Measurements from ENCODE around the gene RPL36. TPM values are rescaled to one million over a fixed set of nuclear protein-coding genes. Genes with fewer than 3 reads are reported as not detected.

The RPL36 gene
- total and polyA plus RNA-seq, 8 donors, result 606 to 1,150 (median 818) TPM

DNA sequence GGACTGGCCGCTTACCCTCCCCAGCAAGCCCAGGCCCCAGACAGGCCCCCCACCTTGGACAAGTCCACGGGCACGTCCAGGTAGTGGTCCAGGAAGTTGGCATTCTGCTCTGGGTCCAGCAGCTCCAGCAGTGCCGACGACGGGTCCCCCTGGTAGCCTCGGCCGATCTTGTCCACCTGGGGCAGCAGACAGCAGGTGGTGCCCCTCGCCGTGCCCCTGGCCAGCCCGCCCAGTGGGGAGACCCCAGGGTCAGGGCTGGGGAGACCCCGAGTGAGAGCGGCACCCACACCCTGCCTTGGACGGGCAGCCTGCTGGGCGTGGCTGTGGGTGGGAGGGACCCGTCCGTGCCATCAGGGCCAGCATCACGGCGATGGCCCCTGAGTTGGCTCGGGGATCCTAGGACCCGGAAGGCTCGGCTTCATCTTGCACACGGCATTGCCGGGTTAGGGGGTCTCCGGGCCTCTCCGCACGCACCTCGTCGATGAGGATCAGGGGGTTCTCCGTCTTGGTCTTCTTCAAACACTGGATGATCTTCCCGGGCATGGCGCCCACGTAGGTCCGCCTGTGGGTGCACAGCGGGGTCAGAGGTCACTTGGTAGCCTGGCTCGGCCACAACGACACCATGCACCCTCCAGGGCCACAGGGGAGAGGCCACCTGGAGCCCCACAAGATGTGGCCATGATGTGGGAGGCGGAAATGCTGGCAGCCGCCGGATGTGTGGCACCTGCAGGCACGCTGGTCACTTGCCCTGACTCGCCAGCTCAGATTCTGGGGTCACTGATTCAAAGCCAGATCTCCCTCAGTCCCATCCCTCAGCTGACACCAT is 6.3 kb downstream of the RPL36 start:
- Histone ChIP-seq H3K27ac (no peak overlapping the region), H3K27me3 (no peaks in the 10 kb centered on the region), H3K36me3 (peaks cover 0 to 98% of the 10 kb centered on the region in 2 donors), H3K4me3 (no peak overlapping the region), H3K4me1 (peaks cover 5 to 19% of the 10 kb centered on the region in 2 donors), H3K9me3 (no peaks in the 10 kb centered on the region)
- DNase-seq (no peak), ATAC-seq (no peak)
- intact Hi-C loops (cut with DNase I), result no loop called here
- TF ChIP-seq CTCF (IDR thresholded peaks at IDR 0.05), result no peak

- Histone ChIP-seq H3K4me1 (peaks cover 0 to 11% of the 10 kb centered on the region in 2 donors), H3K27ac (no peak overlapping the region), H3K9me3 (no peaks in the 10 kb centered on the region), H3K27me3 (no peaks in the 10 kb centered on the region), H3K4me3 (no peak overlapping the region), H3K36me3 (peaks cover 0 to 90% of the 10 kb centered on the region in 2 donors)
- no peak for TF ChIP-seq CTCF (IDR thresholded peaks at IDR 0.05)
- DNase-seq (no peak), ATAC-seq (no peak)
- intact Hi-C loops (cut with DNase I), result no loop called here
Observed at GRCh38 chr19:5697022-5697889, 7.2 kb downstream of the RPL36 start.

- DNase-seq, result no peak
- Histone ChIP-seq H3K27ac (no peak overlapping the region), H3K36me3 (peaks cover 0 to 83% of the 10 kb centered on the region in 2 donors), H3K4me1 (peaks cover 0 to 4% of the 10 kb centered on the region in 2 donors), H3K9me3 (no peaks in the 10 kb centered on the region), H3K27me3 (no peaks in the 10 kb centered on the region), H3K4me3 (no peak overlapping the region)
- no peak for ATAC-seq
- intact Hi-C loops (cut with DNase I), result no loop called here
- TF ChIP-seq CTCF (IDR thresholded peaks at IDR 0.05), result no peak
Observed at GRCh38 chr19:5697890-5698634, 8.0 kb downstream of the RPL36 start.

GRCh38 chr19:5698635-5699422 is 8.7 kb downstream of the RPL36 start:
- TF ChIP-seq CTCF (IDR thresholded peaks at IDR 0.05), result no peak
- no peak overlapping the region for H3K27ac ChIP-seq
- no peaks in the 10 kb centered on the region for H3K9me3 ChIP-seq
- peaks cover 0 to 83% of the 10 kb centered on the region in 2 donors for H3K36me3 ChIP-seq
- no peak for ATAC-seq
- no peaks in the 10 kb centered on the region for H3K4me1 ChIP-seq
- H3K4me3 ChIP-seq, result no peak overlapping the region
- no peak for DNase-seq
- intact Hi-C loops (cut with DNase I), result no loop called here
- no peaks in the 10 kb centered on the region for H3K27me3 ChIP-seq

All from left lung (tissue), 10 donors.